HG03432 (cell line): Measurements from ENCODE around the gene MAGI1.
"Not testable (repeated sequence)": the region's sequence is repeated elsewhere in the genome, so short reads cannot be mapped to it uniquely, and the experiment has no call there.

ENCODE experiments used
- ATAC-seq: cut with Tn5 transposase; IDR thresholded peaks from one replicate; pipeline ENCODE4 v1.9.1; 2021; ENCODE audit warnings: mild to moderate bottlenecking, moderate library complexity; ENCODE audit not compliant: unreplicated experiment

MAGI1 gene

GRCh38 chr3:65577843-65578430 is 460.8 kb downstream of the MAGI1 start:
- ATAC-seq: no peak

- no peak for ATAC-seq
These were observed 461.8 kb downstream of the MAGI1 start for GRCh38 chr3:65576966-65577365.

GRCh38 chr3:65576228-65576627 is 462.5 kb downstream of the MAGI1 start:
- ATAC-seq: no peak

GRCh38 chr3:65575376-65575840 is 463.3 kb downstream of the MAGI1 start:
- ATAC-seq: no peak

- no peak for ATAC-seq
These were observed 465.1 kb downstream of the MAGI1 start for GRCh38 chr3:65573548-65574116.

GRCh38 chr3:65572175-65572777 is 466.4 kb downstream of the MAGI1 start:
- ATAC-seq: no peak

- ATAC-seq: no peak
These were observed 468.8 kb downstream of the MAGI1 start for GRCh38 chr3:65569845-65570405.

GRCh38 chr3:65569129-65569528 is 469.6 kb downstream of the MAGI1 start:
- ATAC-seq: no peak

GRCh38 chr3:65568497-65568896 is 470.2 kb downstream of the MAGI1 start:
- ATAC-seq: no peak

- not testable (repeated sequence) for ATAC-seq
These were observed 473.0 kb downstream of the MAGI1 start for GRCh38 chr3:65565744-65566143.

- ATAC-seq: no peak
These were observed 474.2 kb downstream of the MAGI1 start for GRCh38 chr3:65564483-65564882.

GRCh38 chr3:65563861-65564260 is 474.9 kb downstream of the MAGI1 start:
- no peak for ATAC-seq

GRCh38 chr3:65562447-65562846 is 476.3 kb downstream of the MAGI1 start:
- ATAC-seq: no peak

- ATAC-seq: no peak
These were observed 477.1 kb downstream of the MAGI1 start for GRCh38 chr3:65561617-65562016.

- no peak for ATAC-seq
These were observed 477.8 kb downstream of the MAGI1 start for GRCh38 chr3:65560901-65561300.

- ATAC-seq: no peak
These were observed 478.6 kb downstream of the MAGI1 start for GRCh38 chr3:65560133-65560532.

- ATAC-seq: no peak
These were observed 479.1 kb downstream of the MAGI1 start for GRCh38 chr3:65559643-65560042.

- ATAC-seq: no peak
These were observed 479.9 kb downstream of the MAGI1 start for GRCh38 chr3:65558826-65559225.

GRCh38 chr3:65557899-65558564 is 480.7 kb downstream of the MAGI1 start:
- no peak for ATAC-seq

GRCh38 chr3:65556934-65557577 is 481.7 kb downstream of the MAGI1 start:
- ATAC-seq: no peak

- ATAC-seq: no peak
These were observed 486.3 kb downstream of the MAGI1 start for GRCh38 chr3:65552434-65552833.
